ENCODE data around the gene KLF17. TPM values are rescaled to one million over a fixed set of nuclear protein-coding genes. Genes with fewer than 3 reads are reported as not detected.

The KLF17 gene
- total and polyA plus RNA-seq, 2 experiments from 2014 or later, result 0.09 to 0.11 TPM

DNA sequence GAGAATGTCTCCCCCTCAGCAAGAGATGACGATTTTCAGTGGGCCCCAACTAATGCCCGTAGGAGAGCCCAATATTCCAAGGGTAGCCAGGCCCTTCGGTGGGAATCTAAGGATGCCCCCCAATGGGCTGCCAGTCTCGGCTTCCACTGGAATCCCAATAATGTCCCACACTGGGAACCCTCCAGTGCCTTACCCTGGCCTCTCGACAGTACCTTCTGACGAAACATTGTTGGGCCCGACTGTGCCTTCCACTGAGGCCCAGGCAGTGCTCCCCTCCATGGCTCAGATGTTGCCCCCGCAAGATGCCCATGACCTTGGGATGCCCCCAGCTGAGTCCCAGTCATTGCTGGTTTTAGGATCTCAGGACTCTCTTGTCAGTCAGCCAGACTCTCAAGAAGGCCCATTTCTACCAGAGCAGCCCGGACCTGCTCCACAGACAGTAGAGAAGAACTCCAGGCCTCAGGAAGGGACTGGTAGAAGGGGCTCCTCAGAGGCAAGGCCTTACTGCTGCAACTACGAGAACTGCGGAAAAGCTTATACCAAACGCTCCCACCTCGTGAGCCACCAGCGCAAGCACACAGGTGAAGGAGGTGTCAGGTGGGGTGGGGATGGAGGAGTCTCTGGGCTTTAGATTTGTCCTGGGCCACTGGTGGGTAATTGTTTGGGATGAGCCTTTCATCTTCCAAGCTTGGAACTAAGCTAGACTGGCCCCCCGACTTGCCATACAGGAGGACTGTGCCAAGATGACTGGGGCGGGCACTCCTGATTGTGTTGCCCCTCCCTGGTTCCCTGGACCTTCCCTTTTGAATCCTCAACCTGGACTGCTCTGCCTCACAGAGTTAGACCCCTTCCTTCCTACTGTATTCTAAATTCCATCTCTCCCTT lies 11.2 kb downstream of the KLF17 start:
- H3K4me1 ChIP-seq (ENCODE audit: insufficient read depth), result no peaks in the 10 kb centered on the region
- H3K4me2 ChIP-seq (ENCODE audit: unreplicated experiment), result no peak overlapping the region
- no peak for DNase-seq
- no peak overlapping the region for H3K9ac ChIP-seq
- H3K36me3 ChIP-seq (ENCODE audit: low read depth), result no peaks in the 10 kb centered on the region
- H4K20me1 ChIP-seq (ENCODE audit: insufficient read depth), result no peaks in the 10 kb centered on the region
- no peaks in the 10 kb centered on the region for H3K27me3 ChIP-seq (replicated peaks; ENCODE audit: insufficient read depth)
- H2AFZ ChIP-seq, result no peak overlapping the region
- H3K4me3 ChIP-seq, result no peak overlapping the region
- 77 to 83% methylated on average over 16 of the region's 16 CpGs for WGBS, 2 experiments (ENCODE audit: low coverage in 1 of 2, low lambda C conversion rate in 2 of 2, missing lambda C conversion rate in 2 of 2)
- no peaks in the 10 kb centered on the region for H3K9me2 ChIP-seq (ENCODE audit: insufficient read depth)
- TF ChIP-seq EZH2 (IDR thresholded peaks at IDR 0.05; ENCODE audit: insufficient read depth, poor library complexity, severe bottlenecking), result no peak
- TF ChIP-seq EZH2phosphoT487 (IDR thresholded peaks at IDR 0.05; ENCODE audit: insufficient read depth, low read depth), result no peak
- H3K27ac ChIP-seq, result no peak overlapping the region
- no peaks in the 10 kb centered on the region for H3F3A ChIP-seq (ENCODE audit: insufficient read depth)
- H3K9me3 ChIP-seq (ENCODE audit: low read depth), result no peaks in the 10 kb centered on the region
- no peaks in the 10 kb centered on the region for H3K79me2 ChIP-seq (ENCODE audit: insufficient read depth)
- in situ Hi-C loops (cut with MboI), result no loop called here

DNA sequence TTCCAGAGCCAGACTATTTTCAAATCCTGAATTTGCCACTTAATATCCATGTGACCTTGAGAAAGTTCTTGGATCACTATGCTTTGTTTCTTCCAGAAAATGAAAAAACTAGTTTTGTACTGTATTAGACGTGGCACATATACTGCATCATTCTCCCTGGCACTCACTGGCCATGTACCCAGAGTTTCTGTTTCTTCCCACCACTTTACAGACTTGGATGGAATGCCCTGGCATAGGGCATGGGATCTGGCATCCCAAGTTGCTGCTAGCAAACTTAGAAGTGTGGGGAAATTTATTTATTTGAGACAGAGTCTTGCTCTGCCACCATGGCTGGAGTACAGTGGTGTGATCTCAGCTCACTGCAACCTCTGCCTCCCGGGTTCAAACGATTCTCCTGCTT lies 12.8 kb downstream of the KLF17 start:
- no peaks in the 10 kb centered on the region for H4K20me1 ChIP-seq (ENCODE audit: insufficient read depth)
- 41 to 55% methylated on average over 3 of the region's 3 CpGs for WGBS, 2 experiments (ENCODE audit: low coverage in 1 of 2, low lambda C conversion rate in 2 of 2, missing lambda C conversion rate in 2 of 2)

DNA sequence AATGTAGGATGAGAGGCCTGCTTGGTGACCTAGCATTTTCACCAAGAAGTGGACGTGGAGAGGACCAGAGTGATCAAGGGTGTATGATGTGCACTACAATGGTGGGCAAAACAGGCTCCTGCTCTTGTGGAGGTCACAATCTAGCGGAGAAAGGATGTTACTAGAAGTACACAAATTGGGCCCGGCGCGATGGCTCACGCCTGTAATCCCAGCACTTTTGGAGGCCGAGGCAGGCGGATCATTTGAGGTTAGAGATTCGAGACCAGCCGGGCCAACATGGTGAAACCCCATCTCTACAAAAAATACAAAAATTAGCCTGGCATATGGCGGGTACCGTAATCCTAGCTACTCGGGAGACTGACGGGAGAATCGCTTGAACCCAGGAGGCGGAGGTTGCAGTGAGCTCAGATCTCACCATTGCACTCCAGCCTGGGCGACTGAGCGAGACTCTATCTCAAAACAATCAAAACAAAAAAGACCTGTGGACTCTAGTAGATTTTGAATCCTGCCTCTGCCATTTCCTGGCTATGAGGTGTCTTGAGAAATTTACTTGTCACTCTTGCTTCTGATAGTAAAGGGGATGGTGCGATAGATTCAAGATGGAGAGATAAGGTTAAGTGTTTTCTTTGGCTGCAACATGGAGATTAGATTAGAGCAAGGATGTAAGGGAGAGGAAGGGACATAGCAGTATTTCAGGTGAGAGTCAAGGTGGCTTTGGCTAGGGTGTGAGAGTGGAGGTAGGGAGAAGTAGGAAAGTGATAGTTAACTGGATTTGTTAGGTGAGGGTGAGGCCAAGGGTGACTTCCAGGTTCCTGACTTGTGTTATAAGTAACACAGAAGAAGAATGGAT lies 15.7 kb downstream of the KLF17 start:
- Histone ChIP-seq H3K9me2 (ENCODE audit: insufficient read depth) (no peaks in the 10 kb centered on the region), H3K4me3 (no peak overlapping the region), H3K4me2 (ENCODE audit: unreplicated experiment) (no peak overlapping the region), H3K79me2 (ENCODE audit: insufficient read depth) (no peaks in the 10 kb centered on the region), H2AFZ (no peak overlapping the region), H3K27me3 (replicated peaks; ENCODE audit: insufficient read depth) (no peaks in the 10 kb centered on the region), H3K9ac (no peak overlapping the region), H3F3A (ENCODE audit: insufficient read depth) (no peaks in the 10 kb centered on the region), H3K27ac (no peak overlapping the region), H3K36me3 (ENCODE audit: low read depth) (no peaks in the 10 kb centered on the region), H3K9me3 (ENCODE audit: low read depth) (no peaks in the 10 kb centered on the region), H3K4me1 (ENCODE audit: insufficient read depth) (no peaks in the 10 kb centered on the region), H4K20me1 (ENCODE audit: insufficient read depth) (no peaks in the 10 kb centered on the region)
- no peak for TF ChIP-seq EZH2 (IDR thresholded peaks at IDR 0.05; ENCODE audit: insufficient read depth, poor library complexity, severe bottlenecking)
- no peak for TF ChIP-seq EZH2phosphoT487 (IDR thresholded peaks at IDR 0.05; ENCODE audit: insufficient read depth, low read depth)
- DNase-seq, result no peak
- WGBS, 2 experiments (ENCODE audit: low coverage in 1 of 2, low lambda C conversion rate in 2 of 2, missing lambda C conversion rate in 2 of 2), result 72 to 74% methylated on average over 18 to 19 of the region's 19 CpGs
- in situ Hi-C loops (cut with MboI), result no loop called here

More for the DNA sequence above, 12.8 kb downstream of the KLF17 start:
- H3K9ac ChIP-seq, result no peak overlapping the region
- H3K36me3 ChIP-seq (ENCODE audit: low read depth), result no peaks in the 10 kb centered on the region
- H3K27ac ChIP-seq, result no peak overlapping the region
- TF ChIP-seq EZH2phosphoT487 (IDR thresholded peaks at IDR 0.05; ENCODE audit: insufficient read depth, low read depth) (no peak), EZH2 (IDR thresholded peaks at IDR 0.05; ENCODE audit: insufficient read depth, poor library complexity, severe bottlenecking) (no peak)
- no peaks in the 10 kb centered on the region for H3K27me3 ChIP-seq (replicated peaks; ENCODE audit: insufficient read depth)
- no peak overlapping the region for H2AFZ ChIP-seq
- DNase-seq, result no peak
- H3K9me2 ChIP-seq (ENCODE audit: insufficient read depth), result no peaks in the 10 kb centered on the region
- H3K4me3 ChIP-seq, result no peak overlapping the region
- no peaks in the 10 kb centered on the region for H3K9me3 ChIP-seq (ENCODE audit: low read depth)
- no peaks in the 10 kb centered on the region for H3K4me1 ChIP-seq (ENCODE audit: insufficient read depth)
- no peaks in the 10 kb centered on the region for H3K79me2 ChIP-seq (ENCODE audit: insufficient read depth)
- no peak overlapping the region for H3K4me2 ChIP-seq (ENCODE audit: unreplicated experiment)
- in situ Hi-C loops (cut with MboI), result no loop called here
- H3F3A ChIP-seq (ENCODE audit: insufficient read depth), result no peaks in the 10 kb centered on the region

DNA sequence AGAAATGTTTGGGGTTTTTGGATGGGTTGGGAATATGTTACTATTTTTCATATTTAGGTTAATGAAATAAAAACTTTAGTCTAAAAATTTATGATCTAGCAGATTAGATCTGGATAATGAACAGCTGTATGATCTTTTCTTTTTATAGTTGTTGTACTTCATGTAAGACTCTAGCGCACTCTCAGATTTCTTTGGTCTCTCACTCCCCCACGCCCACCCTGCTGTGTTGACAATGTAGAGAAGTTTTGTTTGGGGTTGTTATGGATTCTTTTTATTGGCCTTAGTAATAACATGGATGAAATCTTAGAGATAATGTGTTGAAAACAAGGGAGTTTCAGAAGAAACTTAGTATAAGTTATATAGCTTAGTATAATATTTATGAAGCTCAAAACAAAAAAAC lies 17.3 kb downstream of the KLF17 start:
- 58 to 74% methylated on average over 2 of the region's 2 CpGs for WGBS, 2 experiments (ENCODE audit: low coverage in 1 of 2, low lambda C conversion rate in 2 of 2, missing lambda C conversion rate in 2 of 2)
- Histone ChIP-seq H3K79me2 (ENCODE audit: insufficient read depth) (no peaks in the 10 kb centered on the region), H3K9me2 (ENCODE audit: insufficient read depth) (no peaks in the 10 kb centered on the region), H4K20me1 (ENCODE audit: insufficient read depth) (no peaks in the 10 kb centered on the region), H3K9me3 (ENCODE audit: low read depth) (no peaks in the 10 kb centered on the region), H3K4me2 (ENCODE audit: unreplicated experiment) (no peak overlapping the region), H3K9ac (no peak overlapping the region), H3K27me3 (replicated peaks; ENCODE audit: insufficient read depth) (no peaks in the 10 kb centered on the region), H2AFZ (no peak overlapping the region), H3K4me1 (ENCODE audit: insufficient read depth) (no peaks in the 10 kb centered on the region), H3K27ac (no peak overlapping the region), H3K4me3 (no peak overlapping the region), H3F3A (ENCODE audit: insufficient read depth) (no peaks in the 10 kb centered on the region), H3K36me3 (ENCODE audit: low read depth) (no peaks in the 10 kb centered on the region)
- in situ Hi-C loops (cut with MboI), result no loop called here
- TF ChIP-seq EZH2phosphoT487 (IDR thresholded peaks at IDR 0.05; ENCODE audit: insufficient read depth, low read depth) (no peak), EZH2 (IDR thresholded peaks at IDR 0.05; ENCODE audit: insufficient read depth, poor library complexity, severe bottlenecking) (no peak)
- no peak for DNase-seq
